ENCODE results near the gene CCDC47. TPM values are rescaled to one million over a fixed set of nuclear protein-coding genes. Genes with fewer than 3 reads are reported as not detected.
A peak's percentile ranks its signal among the peaks of the same experiment; 100 is the strongest.

The CCDC47 gene
- total and polyA plus RNA-seq, 2 of the 4 experiments (the other 2 are of a cell fraction) = 45.7 to 62.0 TPM

DNA sequence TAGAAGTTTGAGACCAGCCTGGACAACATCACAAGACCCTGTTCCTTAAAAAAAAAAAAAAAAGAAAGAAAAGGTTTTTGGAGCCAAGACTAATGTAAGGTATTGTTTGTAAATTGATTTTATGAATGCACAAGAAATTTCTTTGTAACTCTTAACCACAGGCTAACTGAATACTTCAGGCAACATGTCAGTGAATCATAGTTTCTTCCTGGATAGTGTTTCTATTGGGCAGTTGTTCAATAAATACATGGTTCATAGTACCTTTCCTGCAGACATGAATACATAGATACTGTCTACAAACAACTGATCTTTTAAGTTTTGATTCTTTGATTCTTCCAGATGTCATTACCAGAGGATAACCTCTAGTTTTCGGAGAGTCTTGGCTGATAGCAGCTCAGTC is 12.2 kb upstream of the CCDC47 start:
- Histone ChIP-seq H3K9ac (ENCODE audit: low read depth, low read length) (no peak overlapping the region), H3K36me3 (ENCODE audit: control insufficient read depth, insufficient read depth, low read length) (peaks cover 33% of the 10 kb centered on the region)

More for the DNA sequence above, 12.2 kb upstream of the CCDC47 start:
- Histone ChIP-seq H3K27me3 (ENCODE audit: control insufficient read depth, insufficient read depth, low read length) (no peaks in the 10 kb centered on the region), H2AK5ac (ENCODE audit: low read depth, low read length) (no peak overlapping the region), H3K14ac (replicated peaks; ENCODE audit: low read depth, low read length) (no peak overlapping the region), H3K18ac (ENCODE audit: low read depth, low read length) (no peak overlapping the region), H3K9me1 (ENCODE audit: insufficient read depth, low read length) (peaks cover 13% of the 10 kb centered on the region), H2AK9ac (replicated peaks; ENCODE audit: low read depth, low read length, poor library complexity) (no peak overlapping the region), H3K4me2 (ENCODE audit: low read depth, low read length) (peak overlapping the region; percentile 21; the same call in 1 of the 2 replicates), H3K27ac (ENCODE audit: insufficient read depth, low read length) (peak overlapping the region; percentile 47), H3K23ac (ENCODE audit: low read depth, low read length) (no peak overlapping the region), H2BK20ac (ENCODE audit: low read depth, low read length) (no peak overlapping the region), H2BK120ac (ENCODE audit: low read depth, low read length) (no peak overlapping the region), H4K8ac (ENCODE audit: low read depth in 2 of 2, low read length in 2 of 2) (no peak overlapping the region), H3K56ac (ENCODE audit: extremely low read depth, insufficient read depth, low read length) (no peak overlapping the region), H3K4me3 (ENCODE audit: insufficient read depth, low read depth, low read length) (no peak overlapping the region), H3K4ac (ENCODE audit: low read depth, low read length) (no peak overlapping the region), H4K20me1 (ENCODE audit: insufficient read depth, low read length) (peaks cover 88% of the 10 kb centered on the region), H2AFZ (replicated peaks; ENCODE audit: low read length, poor library complexity) (no peak overlapping the region), H2BK5ac (ENCODE audit: low read depth, low read length, poor library complexity, severe bottlenecking) (no peak overlapping the region), H3K4me1 (ENCODE audit: control insufficient read depth, insufficient read depth, low read length) (peaks cover 6% of the 10 kb centered on the region; the same call in 1 of the 2 replicates), H4K91ac (ENCODE audit: insufficient read depth, low read depth, low read length) (no peak overlapping the region), H3K9me3 (ENCODE audit: control insufficient read depth, insufficient read depth, low read length) (no peaks in the 10 kb centered on the region), H4K5ac (ENCODE audit: low read depth, low read length) (no peak overlapping the region), H3K79me1 (ENCODE audit: low read depth in 1 of 2, low read length in 2 of 2) (peaks cover 16 to 67% of the 10 kb centered on the region in 2 experiments; a peak in 3 of 4 replicates), H2BK15ac (ENCODE audit: low read depth, low read length) (no peak overlapping the region)
- TF ChIP-seq MAZ (IDR thresholded peaks at IDR 0.05; ENCODE audit: borderline replicate concordance, low read depth, low read length) (no peak), MAFK (IDR thresholded peaks at IDR 0.05; ENCODE audit: low read depth, low read length) (no peak), RAD21 (IDR thresholded peaks at IDR 0.05; ENCODE audit: low read length) (no peak)
- in situ Hi-C loops (cut with MboI; ENCODE audit: low sequenced_read_pairs) = no loop called here
- ChIA-PET POLR2A (ENCODE audit: unreplicated experiment) (no interaction called here), CTCF (no interaction called here)
- ATAC-seq (ENCODE audit: low read depth) (peak; percentile 80), DNase-seq (peak; percentile 78)
- no CpG with 5 or more reads among the region's 1 CpG for WGBS, 2 experiments (ENCODE audit: extremely low coverage in 2 of 2, insufficient read length in 1 of 2)
- intact Hi-C loops (cut with micrococcal nuclease) = no loop called here
- dilution Hi-C loops (cut with HindIII; ENCODE audit: low sequenced_read_pairs, unreplicated experiment) = no loop called here
- BruUV-seq (replicated peaks) = no TSS peak
